Lung (tissue), 12 donors: Measurements from ENCODE around the gene EVC2. TPM values are rescaled to one million over a fixed set of nuclear protein-coding genes. Genes with fewer than 3 reads are reported as not detected.

Experiments used
- ATAC-seq: fragments of 200-7000 bp; cut with Tn5 transposase; one replicate; pipeline ENCODE4 v1.9.1; 2020; ENCODE audit warnings: moderate number of reproducible peaks; ENCODE audit not compliant: insufficient read depth, low FRiP score
- DNase-seq, 3 donors: peaks; one replicate each; pipeline ENCODE4 v3.0.0-alpha.2; 2013 to 2017
- H3K27ac ChIP-seq, 2 donors: one replicate each; pipeline ENCODE4 v1.5.1; 2013; ENCODE audit warnings: mild to moderate bottlenecking in 2 of 2, moderate library complexity in 2 of 2, control low read depth in 1 of 2, inconsistent platforms in 1 of 2, low read depth in 1 of 2, low read length in 1 of 2
- H3K27me3 ChIP-seq, 3 donors: one replicate each; pipeline ENCODE4 v1.5.1; 2013; ENCODE audit warnings: low read length in 2 of 3; ENCODE audit not compliant: control insufficient read depth in 3 of 3, insufficient read depth in 3 of 3
- H3K36me3 ChIP-seq, 4 donors: one replicate each; pipeline ENCODE4 v1.5.1; 2013; ENCODE audit warnings: low read length in 4 of 4, mild to moderate bottlenecking in 1 of 4, moderate library complexity in 1 of 4; ENCODE audit not compliant: control insufficient read depth in 4 of 4, insufficient read depth in 4 of 4
- H3K4me1 ChIP-seq, 5 donors: one replicate each; pipeline ENCODE4 v1.5.1; 2013; ENCODE audit warnings: low read length in 5 of 5, mild to moderate bottlenecking in 2 of 5, moderate library complexity in 1 of 5; ENCODE audit not compliant: control insufficient read depth in 5 of 5, insufficient read depth in 5 of 5
- H3K4me3 ChIP-seq: one replicate; pipeline ENCODE4 v1.5.1; 2013; ENCODE audit warnings: mild to moderate bottlenecking, control low read depth, moderate library complexity
- H3K9ac ChIP-seq, 2 donors: one replicate each; pipeline ENCODE4 v1.5.1; 2013; ENCODE audit warnings: low read length in 2 of 2, control low read depth in 1 of 2; ENCODE audit not compliant: insufficient read depth in 1 of 2
- H3K9me3 ChIP-seq, 4 donors: one replicate each; pipeline ENCODE4 v1.5.1; 2013; ENCODE audit warnings: low read length in 3 of 4, mild to moderate bottlenecking in 1 of 4, moderate library complexity in 1 of 4; ENCODE audit not compliant: control insufficient read depth in 4 of 4, insufficient read depth in 3 of 4
- CTCF ChIP-seq: IDR thresholded peaks from 2 replicates; pipeline ENCODE4 v1.5.1; 2012; ENCODE audit warnings: mild to moderate bottlenecking; ENCODE audit errors: control extremely low read depth, extremely low read depth
- WGBS, 2 donors: extraction: QIAGEN DNeasy Blood & Tissue Kit; methylation state at CpG; one replicate each; pipeline ENCODE4 v1.1.7; 2013; 5-methylcytosine and 5-hydroxymethylcytosine counted together
- polyA plus RNA-seq, 2 donors: library from polyadenylated mRNA; stranded (reverse); fragments of 200-250 nt; gene quantifications; one replicate each; pipeline ENCODE4 v1.2.1, GENCODE V29; 2013
- total RNA-seq, 2 donors: library from RNA; depleted of rRNA in 1 of 2; stranded (reverse); fragments of >200 nt in 1 of 2; gene quantifications; one replicate each; pipeline ENCODE4 v1.2.1, GENCODE V29; 2014 to 2021
- donor health status: control.
- donor health status: control.
- donor health status: Bipolar disorder and iron deficiency.
- donor health status: healthy.
- donor health status: DM: yes; HTN: yes; CAD: no.

The EVC2 gene
- total and polyA plus RNA-seq, 4 donors = 1.5 to 11.9 (median 3.1) TPM

- ATAC-seq = no peak
- TF ChIP-seq CTCF = no peak
- H3K9ac ChIP-seq = no peak overlapping the region
- no peak overlapping the region for H3K4me3 ChIP-seq
- H3K9me3 ChIP-seq = peaks cover 0 to 4% (median 1%) of the 10 kb centered on the region in 4 donors
- H3K27me3 ChIP-seq = no peaks in the 10 kb centered on the region
- H3K36me3 ChIP-seq = peaks cover 0 to 3% (median 0%) of the 10 kb centered on the region in 4 donors
- WGBS, 2 donors = 93 to 95% methylated on average over 3 of the region's 3 CpGs
- H3K27ac ChIP-seq = no peak overlapping the region
- no peak for DNase-seq
- H3K4me1 ChIP-seq = peaks cover 0 to 26% (median 5%) of the 10 kb centered on the region in 5 donors
Measured at GRCh38 chr4:5712931-5713330, 4.6 kb upstream of the EVC2 start.

GRCh38 chr4:5712517-5712916 is 4.2 kb upstream of the EVC2 start:
- H3K36me3 ChIP-seq = peaks cover 0 to 3% (median 0%) of the 10 kb centered on the region in 4 donors
- H3K9me3 ChIP-seq = peaks cover 0 to 4% (median 1%) of the 10 kb centered on the region in 4 donors
- ATAC-seq (no peak), DNase-seq (no peak)
- 93 to 95% methylated on average over 7 of the region's 7 CpGs for WGBS, 2 donors
- H3K27ac ChIP-seq = no peak overlapping the region
- H3K4me1 ChIP-seq = peaks cover 0 to 31% (median 7%) of the 10 kb centered on the region in 5 donors
- H3K27me3 ChIP-seq = no peaks in the 10 kb centered on the region
- H3K9ac ChIP-seq = no peak overlapping the region
- H3K4me3 ChIP-seq = no peak overlapping the region
- no peak for TF ChIP-seq CTCF

GRCh38 chr4:5711479-5712184 is 3.3 kb upstream of the EVC2 start:
- peak; percentile 40 to 49 (median 46) for DNase-seq
- Histone ChIP-seq H3K27me3 (no peaks in the 10 kb centered on the region), H3K4me3 (peak overlapping the region; percentile 51), H3K9ac (peak overlapping the region in 1 of 2 donors; percentile 7), H3K4me1 (peaks cover 0 to 39% (median 14%) of the 10 kb centered on the region in 5 donors), H3K27ac (peak overlapping the region in 1 of 2 donors; percentile 48), H3K9me3 (peaks cover 0 to 4% (median 1%) of the 10 kb centered on the region in 4 donors), H3K36me3 (peaks cover 0 to 3% (median 0%) of the 10 kb centered on the region in 4 donors)
- WGBS, 2 donors = 17 to 32% methylated on average over 32 to 52 of the region's 52 CpGs
- ATAC-seq = no peak
- TF ChIP-seq CTCF = no peak
